GM18868 (cell line): ENCODE results near the gene WNT10A.
"Not testable (repeated sequence)": the region's sequence is repeated elsewhere in the genome, so short reads cannot be mapped to it uniquely, and the experiment has no call there.

Experiments
- ATAC-seq: cut with Tn5 transposase; IDR thresholded peaks from one replicate; pipeline ENCODE4 v1.9.1; 2021; ENCODE audit warnings: mild to moderate bottlenecking, moderate library complexity; ENCODE audit not compliant: unreplicated experiment

WNT10A gene

GRCh38 chr2:218880102-218880858 is at the start of gene WNT10A:
TSS of gene WNT10A (plus strand) at chr2:218880852. CDS start at chr2:218880996, 144 bp downstream.
- peak; percentile 70 for ATAC-seq

GRCh38 chr2:218831378-218831990 is 49.2 kb upstream of the WNT10A start, which contains the start of gene PRKAG3:
TSS of gene PRKAG3 (minus strand) at chr2:218831803.
- ATAC-seq = no peak

- ATAC-seq = no peak
Observed at GRCh38 chr2:218832081-218832480, 48.6 kb upstream of the WNT10A start.

GRCh38 chr2:218832520-218832919 is 48.1 kb upstream of the WNT10A start:
- no peak for ATAC-seq

- ATAC-seq = no peak
Observed at GRCh38 chr2:218833023-218833609, 47.5 kb upstream of the WNT10A start.

GRCh38 chr2:218834685-218835084 is 46.0 kb upstream of the WNT10A start:
- ATAC-seq = no peak

- ATAC-seq = no peak
Observed at GRCh38 chr2:218837495-218837894, 43.2 kb upstream of the WNT10A start.

GRCh38 chr2:218839430-218839829 is 41.2 kb upstream of the WNT10A start:
- no peak for ATAC-seq

- no peak for ATAC-seq
Observed at GRCh38 chr2:218839888-218840287, 40.8 kb upstream of the WNT10A start.

GRCh38 chr2:218844334-218844733 is 36.3 kb upstream of the WNT10A start:
- ATAC-seq = not testable (repeated sequence)

GRCh38 chr2:218846963-218847362 is 33.7 kb upstream of the WNT10A start:
- ATAC-seq = not testable (repeated sequence)

GRCh38 chr2:218849721-218850120 is 30.9 kb upstream of the WNT10A start:
- no peak for ATAC-seq

- ATAC-seq = no peak
Observed at GRCh38 chr2:218850796-218851195, 29.9 kb upstream of the WNT10A start.

GRCh38 chr2:218851286-218851685 is 29.4 kb upstream of the WNT10A start:
- ATAC-seq = no peak

GRCh38 chr2:218852911-218853667 is 27.6 kb upstream of the WNT10A start:
- no peak for ATAC-seq

GRCh38 chr2:218853766-218854165 is 26.9 kb upstream of the WNT10A start:
- no peak for ATAC-seq

GRCh38 chr2:218854860-218855259 is 25.8 kb upstream of the WNT10A start:
- ATAC-seq = no peak

- no peak for ATAC-seq
Observed at GRCh38 chr2:218855305-218856166, 25.1 kb upstream of the WNT10A start.

- no peak for ATAC-seq
Observed at GRCh38 chr2:218856167-218856895, 24.3 kb upstream of the WNT10A start.

GRCh38 chr2:218856896-218857243 is 23.8 kb upstream of the WNT10A start:
- no peak for ATAC-seq
